GM12864 (cell line): ENCODE data around the gene PCSK9.

Experiments
- DNase-seq: peaks from one replicate; pipeline ENCODE4 v3.0.0-alpha.2; 2011; ENCODE audit warnings: low read depth
- H3K4me3 ChIP-seq: 2 replicates; pipeline ENCODE4 v1.5.1; 2011; ENCODE audit warnings: mild to moderate bottlenecking, low read depth, low read length, control low read depth
- TF ChIP-seq, protein P1 (sequence below): IDR thresholded peaks from 2 replicates; pipeline ENCODE4 v1.5.1; 2011; ENCODE audit warnings: low read depth, mild to moderate bottlenecking, moderate library complexity, low read length, control low read depth, inconsistent platforms; ENCODE audit errors: missing control alignments

Gene PCSK9

DNA sequence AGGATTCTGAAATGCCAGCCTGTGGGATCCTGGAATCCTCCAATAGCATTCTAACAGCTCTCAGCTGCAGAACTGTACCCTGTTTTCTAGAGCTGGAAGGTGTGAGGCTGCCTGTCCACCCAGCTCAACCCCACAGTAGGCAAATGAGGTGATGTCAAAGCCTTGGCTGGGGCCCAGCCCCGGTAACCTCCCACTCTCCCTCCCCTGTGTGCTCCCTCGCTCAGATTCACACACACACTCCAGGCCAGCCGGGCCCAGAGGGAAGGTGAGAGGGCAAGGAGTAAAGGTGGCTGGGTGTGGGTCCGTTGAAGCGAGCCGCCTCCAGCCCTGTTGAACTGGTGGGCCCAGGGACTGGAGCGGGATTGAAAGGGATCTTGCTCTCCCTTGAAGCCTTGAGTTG is 40.7 kb upstream of the PCSK9 start, which contains the start of gene BSND:
Gene BSND (plus strand): TSS at position 257 of the 400 bp plus-strand sequence. CDS start 254 bp downstream, outside the sequence.
- TF ChIP-seq, protein P1, sequence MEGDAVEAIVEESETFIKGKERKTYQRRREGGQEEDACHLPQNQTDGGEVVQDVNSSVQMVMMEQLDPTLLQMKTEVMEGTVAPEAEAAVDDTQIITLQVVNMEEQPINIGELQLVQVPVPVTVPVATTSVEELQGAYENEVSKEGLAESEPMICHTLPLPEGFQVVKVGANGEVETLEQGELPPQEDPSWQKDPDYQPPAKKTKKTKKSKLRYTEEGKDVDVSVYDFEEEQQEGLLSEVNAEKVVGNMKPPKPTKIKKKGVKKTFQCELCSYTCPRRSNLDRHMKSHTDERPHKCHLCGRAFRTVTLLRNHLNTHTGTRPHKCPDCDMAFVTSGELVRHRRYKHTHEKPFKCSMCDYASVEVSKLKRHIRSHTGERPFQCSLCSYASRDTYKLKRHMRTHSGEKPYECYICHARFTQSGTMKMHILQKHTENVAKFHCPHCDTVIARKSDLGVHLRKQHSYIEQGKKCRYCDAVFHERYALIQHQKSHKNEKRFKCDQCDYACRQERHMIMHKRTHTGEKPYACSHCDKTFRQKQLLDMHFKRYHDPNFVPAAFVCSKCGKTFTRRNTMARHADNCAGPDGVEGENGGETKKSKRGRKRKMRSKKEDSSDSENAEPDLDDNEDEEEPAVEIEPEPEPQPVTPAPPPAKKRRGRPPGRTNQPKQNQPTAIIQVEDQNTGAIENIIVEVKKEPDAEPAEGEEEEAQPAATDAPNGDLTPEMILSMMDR: no peak
- no peak within 1 kb of the TSS for H3K4me3 ChIP-seq
- DNase-seq: no peak

DNA sequence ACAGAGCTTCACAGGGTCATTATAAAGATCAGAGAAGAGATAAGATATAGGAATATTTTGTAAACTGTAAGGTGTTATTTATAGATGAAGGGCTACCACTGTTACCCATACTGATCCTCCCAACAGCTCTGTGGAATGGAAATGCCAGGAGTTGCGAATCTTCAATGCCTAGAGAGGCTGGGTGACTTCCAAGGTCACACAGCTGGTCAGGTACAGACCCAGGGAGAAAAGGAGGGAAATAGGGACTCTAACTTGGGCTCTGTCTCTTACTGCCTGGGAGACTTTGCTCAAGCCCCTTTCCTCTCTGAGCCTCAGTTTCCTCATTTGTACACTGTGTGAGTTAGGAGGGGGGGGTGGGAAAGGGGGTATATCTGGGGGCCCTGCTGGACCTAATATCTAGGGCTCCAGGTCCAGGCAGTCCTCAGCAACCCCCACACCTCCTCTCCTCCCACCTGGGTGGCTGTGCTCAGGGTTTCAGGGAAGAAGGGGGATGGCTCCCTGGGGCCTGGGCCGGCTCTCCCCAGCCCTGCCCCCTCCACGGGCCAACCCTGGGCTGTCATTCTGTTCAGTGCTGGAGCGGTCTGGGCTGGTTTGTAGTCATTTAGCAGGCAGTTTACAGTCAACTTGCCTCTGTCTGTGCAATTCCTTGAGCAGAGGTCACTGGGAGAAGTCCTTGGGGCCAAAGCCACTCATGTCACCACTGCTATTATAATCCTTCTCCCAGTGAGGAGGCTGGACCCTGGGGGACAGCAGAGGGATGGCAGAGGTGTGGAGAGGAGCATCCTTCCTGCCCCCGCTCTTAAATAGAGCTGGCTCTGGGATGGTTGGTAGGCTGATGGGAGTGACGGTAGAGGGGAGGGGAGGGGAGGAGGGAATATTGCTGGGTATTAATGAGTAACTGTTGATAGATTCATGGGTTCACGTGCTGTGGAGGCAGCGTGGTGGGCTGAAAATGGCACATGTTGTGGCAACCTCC is 39.0 kb upstream of the PCSK9 start:
- no peak overlapping the region for H3K4me3 ChIP-seq
- DNase-seq: no peak
- TF ChIP-seq, protein P1: no peak

DNA sequence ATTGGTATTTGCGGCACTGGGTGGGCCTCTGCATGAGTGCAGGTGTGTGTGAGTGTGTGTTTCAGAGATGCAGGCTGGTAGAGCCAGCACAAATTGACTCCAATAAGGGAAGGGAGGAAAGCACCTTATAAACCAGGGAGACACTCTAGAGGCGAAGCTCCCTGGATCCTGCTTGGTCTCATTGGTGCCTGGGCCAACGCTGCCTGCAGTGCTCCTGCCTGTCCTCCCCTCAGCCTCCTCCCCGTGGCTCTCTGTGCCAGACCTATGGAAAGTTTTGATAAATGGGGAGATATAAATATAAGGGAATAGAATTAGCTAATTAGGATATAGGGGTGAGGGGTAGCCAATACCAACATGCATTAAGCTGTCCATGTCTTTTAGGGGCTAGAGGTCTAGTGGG is 38.0 kb upstream of the PCSK9 start:
- DNase-seq: no peak
- TF ChIP-seq, protein P1: no peak
- H3K4me3 ChIP-seq: no peak overlapping the region

DNA sequence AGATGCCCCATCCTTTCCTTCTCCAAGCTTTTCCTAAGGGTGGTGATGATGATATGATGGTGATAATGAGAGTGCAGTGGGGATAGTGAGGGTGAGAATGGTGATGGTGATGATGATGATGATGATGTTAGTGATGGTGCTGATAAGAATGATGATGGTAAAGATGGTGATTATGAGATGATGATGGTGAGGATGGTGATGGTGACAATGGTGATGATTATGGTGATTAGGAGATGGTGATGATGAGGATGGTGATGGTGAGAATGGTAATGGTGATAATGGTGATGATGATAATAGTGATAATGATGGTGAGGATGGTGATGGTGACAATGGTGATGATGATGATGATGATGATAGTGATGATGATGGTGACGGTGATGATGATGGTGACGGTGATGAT is 36.7 kb upstream of the PCSK9 start:
- DNase-seq: no peak
- TF ChIP-seq, protein P1: no peak
- no peak overlapping the region for H3K4me3 ChIP-seq

DNA sequence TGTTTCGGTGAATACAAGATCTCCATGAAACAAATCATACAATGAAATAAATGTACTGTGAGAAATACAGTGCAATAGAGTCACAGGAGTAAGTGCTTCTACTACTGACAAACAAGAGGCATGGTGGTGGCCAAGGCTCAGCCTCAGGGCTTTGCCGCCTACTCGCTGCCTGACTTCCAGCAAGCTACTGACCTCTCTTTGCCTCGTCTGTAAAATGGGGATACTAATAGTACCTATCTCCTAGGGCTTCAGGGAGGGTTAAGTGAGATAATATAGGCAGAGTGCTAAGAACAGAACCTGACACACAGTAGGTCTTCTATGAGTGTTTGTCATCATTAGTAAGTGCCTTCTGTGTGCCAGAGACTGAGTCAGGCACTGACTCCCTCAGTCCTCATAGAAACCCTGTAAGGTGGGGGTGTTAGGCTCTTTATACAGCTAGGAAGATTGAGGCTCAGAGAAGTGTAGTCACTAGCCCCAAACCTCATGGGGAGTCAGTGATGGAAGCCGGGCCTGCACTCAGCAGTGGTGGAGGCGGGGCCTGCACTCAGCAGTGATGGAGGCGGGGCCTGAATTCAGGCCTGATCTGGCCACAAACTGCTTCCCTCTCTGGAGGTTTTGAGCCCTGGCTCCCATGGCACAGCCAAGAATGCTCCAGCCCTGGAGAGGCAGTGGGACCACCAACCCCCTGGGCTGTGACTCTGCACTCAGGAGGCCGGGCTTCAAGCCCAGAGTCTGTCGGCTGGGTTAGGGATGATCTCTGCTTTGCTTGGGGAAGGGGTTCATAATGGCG is 33.8 kb upstream of the PCSK9 start:
- DNase-seq: no peak
- TF ChIP-seq, protein P1: no peak
- no peak overlapping the region for H3K4me3 ChIP-seq

DNA sequence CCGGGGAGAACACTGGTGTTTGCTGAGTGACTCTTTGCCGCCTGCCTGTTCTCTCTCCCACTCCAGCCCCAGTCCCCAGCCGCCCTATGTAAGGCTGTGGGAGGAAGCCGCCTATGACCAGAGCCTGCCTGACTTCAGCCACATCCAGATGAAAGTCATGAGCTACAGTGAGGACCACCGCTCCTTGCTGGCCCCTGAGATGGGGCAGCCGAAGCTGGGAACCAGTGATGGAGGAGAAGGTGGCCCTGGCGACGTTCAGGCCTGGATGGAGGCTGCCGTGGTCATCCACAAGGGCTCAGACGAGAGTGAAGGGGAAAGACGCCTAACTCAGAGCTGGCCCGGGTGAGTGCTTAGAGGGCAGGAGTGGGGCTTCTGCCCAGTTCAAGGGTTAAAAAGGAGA is 32.4 kb upstream of the PCSK9 start:
- TF ChIP-seq, protein P1: no peak
- no peak for DNase-seq
- H3K4me3 ChIP-seq: no peak overlapping the region
